ENCODE measurements around the gene ZNF892. TPM values are rescaled to one million over a fixed set of nuclear protein-coding genes. Genes with fewer than 3 reads are reported as not detected.
"Not testable (repeated sequence)": the region's sequence is repeated elsewhere in the genome, so short reads cannot be mapped to it uniquely, and the experiment has no call there.

The ZNF892 gene
- 1 to 10 TPM; 1.8 to 1.9 TPM for total RNA-seq
- long read RNA-seq = 0 reads

DNA sequence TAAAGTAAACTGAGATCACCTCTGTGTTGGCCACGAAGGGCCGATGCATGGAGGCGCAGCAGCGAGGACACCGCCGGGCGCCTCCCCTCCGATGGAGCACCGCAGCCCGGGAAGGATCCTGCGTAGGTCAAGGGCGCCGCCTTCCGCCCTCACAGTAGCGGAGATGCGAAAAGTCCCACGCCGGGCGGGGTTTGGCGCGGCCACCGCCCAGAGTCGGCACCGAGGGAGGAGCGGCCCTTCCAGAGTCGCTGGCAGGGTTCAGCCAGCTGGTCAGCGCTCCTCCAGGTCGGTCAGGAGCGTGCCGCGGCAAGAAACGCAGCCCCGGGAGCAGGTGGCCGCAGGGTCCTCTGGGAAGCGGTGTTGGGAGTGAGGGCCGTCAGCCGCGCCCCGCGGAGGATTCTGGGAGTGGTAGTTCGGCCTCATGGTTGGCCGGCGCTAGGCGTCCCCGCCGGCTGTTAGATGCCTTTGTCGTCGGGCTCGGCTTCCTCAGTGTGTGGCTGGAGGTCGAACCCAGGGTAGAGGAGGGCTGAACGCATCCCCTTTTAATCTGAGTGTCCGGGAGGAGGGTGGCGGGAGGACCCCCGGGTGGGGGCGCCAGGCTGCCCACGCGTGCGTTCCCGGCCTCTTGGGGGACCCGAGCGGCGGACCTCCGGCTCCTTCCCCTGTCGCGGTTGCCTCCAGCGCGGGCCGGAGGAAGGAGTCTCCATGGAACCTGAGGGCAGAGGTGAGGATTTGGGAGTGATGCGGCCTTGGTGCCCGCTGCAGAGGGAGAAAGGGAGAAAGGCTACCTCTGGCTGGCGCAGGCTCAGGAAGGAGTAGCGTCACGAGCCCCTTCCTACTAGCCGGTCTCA is at the start of gene ZNF892:
TSS of gene ZNF892 (plus strand) at position 411 of the 851 bp plus-strand sequence. CDS start at position 706, 295 bp downstream.
- intact Hi-C loops (cut with DNase I, micrococcal nuclease) = no loop called here
- peak; percentile 97 for ATAC-seq
- peak; percentile 91 to 94 for DNase-seq

DNA sequence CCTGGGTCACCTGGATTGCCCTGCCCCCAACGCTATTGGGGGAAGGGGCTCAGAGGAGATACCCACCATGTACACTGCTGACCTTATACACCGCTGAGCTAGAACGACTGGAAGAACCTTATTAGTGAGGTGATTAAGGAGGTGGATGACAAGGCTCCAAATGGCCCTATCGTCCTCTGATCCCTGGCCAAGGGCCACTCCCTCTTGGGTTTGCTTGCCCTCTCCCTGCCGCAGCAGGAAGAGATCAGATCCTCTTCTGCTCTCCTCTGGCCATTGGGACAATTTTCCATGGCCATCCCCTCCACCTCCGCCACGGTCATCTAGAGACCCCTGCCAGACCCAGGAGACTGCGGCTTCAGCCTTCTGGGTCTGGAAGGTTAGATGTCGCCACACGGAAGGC is 48.9 kb upstream of the ZNF892 start:
- ATAC-seq (peak; percentile 60), DNase-seq (peak in 1 of 2 donors; percentile 34)
- intact Hi-C loops (cut with DNase I, micrococcal nuclease) = loop anchor here in 1 of 2 donors (5.0 kb wide), 1 partner anchor 36 kb away; the partner anchor contains the start of gene MRPS5

DNA sequence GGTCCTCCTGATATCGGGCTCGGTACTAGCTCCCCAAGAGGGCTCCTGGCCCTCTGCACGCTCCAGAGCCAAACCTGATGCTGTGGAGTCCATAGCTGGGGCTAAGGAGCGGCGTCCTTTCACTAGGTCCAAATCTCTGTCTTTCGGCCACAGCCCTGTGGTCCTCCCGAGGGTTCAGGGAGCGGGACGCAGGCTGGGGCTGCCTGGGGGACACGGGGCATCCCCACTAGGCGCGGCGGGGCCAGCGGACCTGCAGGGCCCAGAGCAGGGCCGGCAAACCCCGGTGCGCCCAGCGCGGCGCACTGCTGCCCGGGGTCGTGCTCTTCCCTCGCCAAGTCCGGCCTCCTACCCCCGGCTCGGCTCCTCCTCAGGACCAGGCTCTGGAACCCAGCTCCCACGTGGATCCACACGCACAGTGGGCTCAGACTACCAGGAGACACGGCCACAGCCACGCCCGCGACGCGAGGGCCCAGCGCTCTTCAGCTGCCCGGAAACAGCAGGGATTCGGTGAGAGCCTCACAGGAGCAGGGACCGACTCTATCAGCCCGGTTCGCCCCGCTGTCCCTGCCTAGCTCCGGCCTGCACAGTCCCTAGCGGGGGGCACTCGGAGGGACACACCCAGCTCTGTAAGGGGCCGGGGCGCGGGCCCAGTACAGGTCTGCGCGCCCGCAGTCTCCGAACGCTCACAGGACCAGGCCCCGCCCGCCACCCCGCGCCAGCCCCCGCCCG is 48.3 kb upstream of the ZNF892 start:
- intact Hi-C loops (cut with DNase I, micrococcal nuclease) = loop anchor here in 1 of 2 donors (5.0 kb wide), 1 partner anchor 37 kb away; the partner anchor contains the start of gene MRPS5
- ATAC-seq (peak; percentile 67), DNase-seq (peak; percentile 55 to 60)

DNA sequence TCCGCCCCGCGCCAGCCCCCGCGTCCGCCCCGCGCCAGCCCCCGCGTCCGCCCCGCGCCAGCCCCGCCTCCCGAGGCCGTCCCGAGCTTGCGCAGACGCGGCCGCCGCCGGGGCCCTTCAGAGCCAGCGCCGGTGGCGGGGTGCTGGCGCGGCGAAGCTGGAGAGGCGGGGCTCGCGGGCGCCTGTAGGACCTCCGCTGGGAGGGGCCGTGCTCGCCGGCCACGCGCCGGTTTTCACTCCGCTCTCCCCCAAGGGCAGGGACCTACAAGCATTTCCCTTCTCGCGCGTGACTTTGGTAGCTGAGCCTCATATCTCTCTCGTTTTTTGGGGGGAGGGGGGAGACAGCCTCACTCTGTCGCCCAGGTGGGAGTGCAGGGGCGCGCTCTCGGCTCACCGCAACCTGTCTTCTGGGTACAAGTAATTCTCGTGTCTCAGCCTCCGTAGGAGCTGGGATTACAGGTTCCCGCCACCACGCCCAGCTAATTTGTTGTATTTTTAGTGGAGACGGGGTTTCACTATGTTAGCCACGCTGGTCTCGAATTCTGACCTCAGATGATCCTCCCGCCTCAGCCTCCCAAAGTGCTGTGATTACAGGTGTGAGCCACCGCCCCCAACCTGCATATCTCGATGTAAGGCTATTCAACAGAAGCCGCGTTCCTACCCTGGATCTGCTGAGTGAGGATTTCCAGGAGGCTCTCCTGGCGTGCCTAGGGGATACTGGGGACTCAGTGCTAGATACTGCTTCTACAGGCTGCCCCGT is 47.5 kb upstream of the ZNF892 start, which contains the start of gene ZNF514:
TSS of gene ZNF514 (minus strand) at position 159 of the 760 bp plus-strand sequence. CDS start 6,595 bp downstream, outside the sequence.
- DNase-seq (peak; percentile 78 to 87), ATAC-seq (peak; percentile 87)
- intact Hi-C loops (cut with DNase I, micrococcal nuclease) = loop anchor here in 1 of 2 donors (5.0 kb wide), 1 partner anchor 38 kb away; the partner anchor contains the start of gene MRPS5

DNA sequence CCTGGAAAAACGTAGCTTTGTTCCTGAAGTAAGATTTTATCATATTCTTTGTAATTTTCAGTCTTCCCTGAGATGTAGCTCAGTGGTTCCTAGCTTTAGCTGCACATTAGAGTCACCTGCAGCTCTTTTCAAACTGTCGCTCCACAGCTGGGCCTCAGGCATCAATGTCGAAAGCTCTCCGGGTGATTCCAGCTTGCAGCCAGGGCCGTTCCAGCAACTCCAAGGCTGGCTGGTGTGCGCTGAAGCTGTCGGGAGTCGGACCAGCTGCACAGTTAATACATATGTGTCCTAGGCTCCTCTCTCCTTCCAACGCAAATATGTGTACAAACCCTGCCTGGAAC is 42.3 kb upstream of the ZNF892 start:
- intact Hi-C loops (cut with DNase I, micrococcal nuclease) = no loop called here
- ATAC-seq (peak; percentile 39), DNase-seq (no peak)

DNA sequence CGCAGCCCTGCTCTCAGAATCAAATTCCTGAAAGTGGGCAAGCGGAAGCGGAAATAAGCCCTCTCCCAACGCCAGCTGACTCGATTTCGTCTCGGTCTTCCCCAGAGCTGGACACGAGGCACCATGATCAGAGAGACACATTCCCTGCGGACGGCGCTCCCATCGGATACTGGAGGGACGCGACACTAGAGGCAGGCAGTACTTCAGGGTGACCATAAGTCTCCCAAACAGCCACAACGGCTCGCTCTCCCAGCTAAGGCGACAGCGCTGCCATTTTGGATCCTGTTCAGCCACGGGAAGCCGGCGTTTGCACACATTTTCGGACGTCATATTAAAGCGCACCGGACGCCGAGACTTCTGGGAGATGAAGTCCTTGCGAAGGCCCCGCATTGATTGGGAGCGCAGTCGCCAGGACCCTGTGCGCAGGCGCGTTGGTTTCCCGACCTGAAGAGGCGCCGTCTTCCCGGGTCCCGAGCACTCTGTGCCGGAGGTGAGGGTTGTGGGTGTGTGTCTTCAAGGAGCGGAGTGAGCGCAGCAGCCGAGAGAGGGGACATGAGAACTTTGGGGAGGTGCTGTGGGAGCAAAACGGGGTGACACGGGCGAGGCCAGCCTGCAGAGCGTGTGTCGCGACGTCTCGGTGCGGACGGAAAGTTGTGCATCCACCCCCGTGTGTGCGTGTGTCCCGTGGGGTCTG is 41.8 kb upstream of the ZNF892 start, which contains the start of gene ZNF2:
TSS of gene ZNF2 (plus strand) at position 439 of the 694 bp plus-strand sequence. CDS start 10,418 bp downstream, outside the sequence.
- ATAC-seq (peak; percentile 97), DNase-seq (peak; percentile 98 to 99)
- intact Hi-C loops (cut with DNase I, micrococcal nuclease) = no loop called here

DNA sequence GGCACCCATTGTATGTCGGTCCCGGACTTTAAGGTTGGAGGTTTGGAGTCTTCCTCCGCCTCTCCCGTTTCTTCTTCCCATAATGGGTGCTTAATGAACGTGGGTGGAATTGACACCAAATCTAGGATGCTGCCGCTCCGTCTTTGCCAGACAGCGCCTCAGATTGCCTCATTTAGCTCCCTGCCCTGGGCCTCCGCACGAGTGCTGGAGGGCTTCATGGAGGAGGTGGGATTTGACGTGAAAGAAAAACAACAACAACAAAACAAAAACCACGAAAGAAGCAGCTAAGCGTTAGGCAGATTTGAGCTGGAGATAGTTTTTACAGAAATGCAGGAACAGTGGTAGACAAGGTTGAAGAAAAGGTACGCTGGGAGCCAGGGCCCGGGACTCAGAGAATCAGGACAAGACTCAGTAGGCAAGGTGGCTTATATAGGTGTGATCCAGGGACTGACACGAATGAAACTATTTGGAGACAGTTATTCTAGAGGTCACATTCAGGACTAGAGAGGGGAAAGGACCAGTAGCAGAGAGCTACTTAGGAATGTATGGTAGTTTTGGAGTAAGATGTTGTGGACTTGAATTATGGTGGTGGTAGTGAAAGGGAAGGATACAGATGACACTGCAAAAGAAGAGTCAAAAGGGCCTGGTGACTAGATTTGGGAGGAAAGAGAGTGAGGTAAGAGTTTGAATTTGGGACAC is 41.1 kb upstream of the ZNF892 start:
- peak; percentile 23 for ATAC-seq

DNA sequence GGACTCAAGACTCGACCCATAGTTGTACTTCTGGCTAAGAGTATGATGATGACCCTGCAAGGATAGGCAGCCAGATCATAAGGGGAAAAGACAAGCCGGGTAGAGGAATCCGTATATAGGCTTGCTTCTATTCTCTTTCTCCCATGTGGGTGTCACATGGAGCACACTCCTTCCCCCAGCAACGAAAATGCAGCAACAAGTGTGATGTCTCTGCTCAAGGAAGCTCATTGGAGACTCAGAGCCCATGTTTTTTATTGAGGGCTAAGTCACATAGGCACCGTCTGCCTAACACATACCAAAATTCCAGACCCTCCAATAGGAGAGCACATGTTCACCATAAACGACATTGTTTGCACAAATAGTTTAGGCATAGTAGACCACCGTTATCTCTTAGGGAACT is 35.4 kb upstream of the ZNF892 start:
- intact Hi-C loops (cut with DNase I, micrococcal nuclease) = no loop called here
- DNase-seq = no peak
- no peak for ATAC-seq

More for the DNA sequence above, 41.1 kb upstream of the ZNF892 start:
- no peak for DNase-seq
- intact Hi-C loops (cut with DNase I, micrococcal nuclease) = no loop called here

DNA sequence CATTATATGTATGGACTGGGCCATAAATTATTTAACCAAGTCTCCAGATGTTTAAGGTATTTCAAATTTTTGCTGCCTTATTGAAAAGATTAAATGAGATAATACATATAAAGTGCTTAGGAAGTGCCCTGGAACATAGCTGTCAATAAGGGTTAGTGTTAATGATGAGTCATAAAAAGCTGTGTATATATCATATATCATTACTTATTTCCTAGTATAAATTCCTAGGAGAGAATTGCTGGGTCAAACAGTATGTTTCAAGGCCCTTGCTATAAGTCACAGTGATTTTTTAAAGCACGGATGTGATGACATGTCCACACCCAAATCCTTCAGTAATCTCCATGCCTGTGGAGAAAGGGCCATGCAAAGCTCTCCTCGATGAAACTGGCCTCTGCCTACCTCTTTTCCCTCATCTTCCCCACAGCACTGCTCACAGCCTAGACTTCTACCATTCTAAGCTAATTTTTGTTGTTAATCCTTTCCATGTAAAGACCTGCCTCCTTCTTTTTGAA is 33.2 kb upstream of the ZNF892 start:
- DNase-seq = no peak
- intact Hi-C loops (cut with DNase I, micrococcal nuclease) = no loop called here

DNA sequence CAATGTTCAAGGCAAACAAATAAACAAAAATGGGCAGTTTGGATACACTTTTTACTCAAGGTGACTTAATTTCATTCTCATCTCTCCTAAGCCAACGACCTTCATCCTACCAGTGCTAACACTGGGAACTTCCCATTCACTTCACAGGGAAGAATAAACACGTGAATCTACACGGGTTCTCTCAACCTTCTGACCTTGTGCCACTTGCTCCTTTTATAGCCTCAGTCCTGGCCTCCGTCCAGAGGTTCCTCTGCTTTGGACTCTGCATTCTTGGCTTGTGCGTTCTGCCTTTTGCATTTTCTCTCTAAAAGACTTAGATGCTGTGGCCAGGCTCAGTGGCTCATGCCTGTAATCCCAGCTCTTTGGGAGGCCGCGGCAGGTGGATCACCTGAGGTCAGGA is 27.9 kb upstream of the ZNF892 start:
- intact Hi-C loops (cut with DNase I, micrococcal nuclease) = no loop called here
- peak; percentile 79 for ATAC-seq
- DNase-seq = peak in 1 of 2 donors; percentile 28

More for the DNA sequence above, 33.2 kb upstream of the ZNF892 start:
- ATAC-seq = no peak

DNA sequence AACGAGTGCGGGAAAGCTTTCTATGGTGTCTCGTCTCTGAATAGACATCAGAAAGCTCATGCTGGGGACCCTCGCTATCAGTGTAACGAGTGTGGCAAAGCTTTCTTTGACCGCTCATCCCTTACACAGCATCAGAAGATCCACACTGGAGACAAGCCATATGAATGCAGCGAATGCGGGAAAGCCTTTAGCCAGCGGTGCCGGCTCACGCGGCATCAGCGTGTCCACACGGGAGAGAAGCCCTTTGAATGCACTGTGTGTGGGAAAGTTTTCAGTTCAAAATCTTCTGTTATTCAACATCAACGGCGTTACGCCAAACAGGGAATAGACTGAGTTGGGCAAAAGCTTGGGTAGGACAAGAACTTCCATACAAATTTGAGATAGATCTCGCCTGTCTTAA is 25.5 kb upstream of the ZNF892 start:
- DNase-seq (no peak), ATAC-seq (no peak)
- intact Hi-C loops (cut with DNase I, micrococcal nuclease) = no loop called here

DNA sequence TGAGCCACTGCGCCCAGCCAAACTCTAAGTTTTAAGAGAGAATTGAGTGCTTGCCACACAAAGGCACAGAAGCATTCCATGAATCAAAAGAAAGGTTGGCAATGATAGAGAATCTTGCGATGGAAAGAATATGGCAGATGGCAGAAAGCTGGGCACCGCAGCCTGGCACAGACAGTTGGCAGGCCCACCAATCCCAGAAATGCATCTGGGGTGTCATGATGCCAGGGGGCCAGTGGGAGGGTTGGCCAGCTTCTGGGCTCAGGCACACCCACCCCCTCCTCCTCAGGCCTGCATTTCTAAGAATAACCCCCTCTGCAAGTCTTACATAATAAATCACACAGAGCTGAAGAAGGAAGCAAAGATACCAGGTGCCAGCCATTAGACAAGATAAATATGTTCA is 22.1 kb upstream of the ZNF892 start:
- intact Hi-C loops (cut with DNase I, micrococcal nuclease) = no loop called here
- no peak for ATAC-seq
- no peak for DNase-seq

DNA sequence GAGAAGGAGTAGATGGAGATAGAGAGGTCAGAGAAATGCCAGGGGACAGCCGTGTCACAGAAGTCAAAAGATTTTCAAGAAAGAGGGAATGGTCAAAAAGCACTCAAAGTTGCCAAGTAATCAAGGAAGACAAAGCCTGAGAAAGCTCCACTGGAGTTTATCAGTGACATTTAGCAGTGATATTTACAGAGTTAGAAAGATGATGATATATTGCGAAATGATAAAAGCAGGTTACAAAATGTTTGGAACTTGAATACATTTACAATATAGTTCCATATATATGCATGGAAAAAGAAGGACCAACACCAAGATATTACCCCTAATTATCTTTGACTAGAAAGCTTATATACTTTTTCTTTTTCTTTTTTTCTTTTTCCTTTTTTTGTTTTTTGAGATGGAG is 21.3 kb upstream of the ZNF892 start:
- DNase-seq (no peak), ATAC-seq (no peak)
- intact Hi-C loops (cut with DNase I, micrococcal nuclease) = no loop called here

DNA sequence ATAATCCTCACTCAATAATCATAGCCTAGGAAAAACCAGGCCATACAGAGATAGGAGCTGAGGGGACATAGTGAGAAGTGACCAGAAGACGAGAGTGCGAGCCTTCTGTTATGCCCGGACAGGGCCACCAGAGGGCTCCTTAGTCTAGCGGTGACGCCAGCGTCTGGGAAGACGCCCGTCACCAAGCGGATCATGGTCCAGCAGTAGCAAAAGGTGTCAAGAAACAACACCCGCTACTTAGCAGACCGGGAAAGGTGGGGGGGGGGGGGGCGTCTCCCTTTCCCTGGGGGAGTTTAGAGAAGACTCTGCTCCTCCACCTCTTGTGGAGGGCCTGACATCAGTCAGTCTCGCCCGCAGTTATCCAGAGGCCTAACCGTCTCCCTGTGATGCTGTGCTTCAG is 14.4 kb upstream of the ZNF892 start:
- intact Hi-C loops (cut with DNase I, micrococcal nuclease); ATAC-seq: not testable (repeated sequence)
- peak; percentile 44 to 68 for DNase-seq

DNA sequence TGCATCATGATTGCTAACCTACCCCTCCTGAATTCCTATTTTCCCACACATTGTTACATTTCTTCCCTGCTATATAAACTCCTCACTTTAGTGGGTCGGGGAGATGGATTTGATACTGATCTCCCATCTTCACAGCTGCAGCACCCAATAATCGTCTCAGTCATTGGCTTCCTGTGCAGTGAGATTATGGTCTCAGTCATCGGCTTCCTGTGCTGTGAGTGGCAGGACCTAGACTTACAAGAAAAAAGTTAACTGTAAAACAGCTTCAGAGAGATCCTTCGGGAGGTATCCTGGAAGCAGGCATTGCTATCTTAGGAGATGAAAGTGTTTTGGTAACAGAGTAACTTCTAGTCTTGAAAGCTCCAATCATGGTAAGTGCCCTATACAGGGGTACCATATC is 3.4 kb upstream of the ZNF892 start:
- DNase-seq (no peak), ATAC-seq (no peak)
- intact Hi-C loops (cut with DNase I, micrococcal nuclease) = no loop called here

DNA sequence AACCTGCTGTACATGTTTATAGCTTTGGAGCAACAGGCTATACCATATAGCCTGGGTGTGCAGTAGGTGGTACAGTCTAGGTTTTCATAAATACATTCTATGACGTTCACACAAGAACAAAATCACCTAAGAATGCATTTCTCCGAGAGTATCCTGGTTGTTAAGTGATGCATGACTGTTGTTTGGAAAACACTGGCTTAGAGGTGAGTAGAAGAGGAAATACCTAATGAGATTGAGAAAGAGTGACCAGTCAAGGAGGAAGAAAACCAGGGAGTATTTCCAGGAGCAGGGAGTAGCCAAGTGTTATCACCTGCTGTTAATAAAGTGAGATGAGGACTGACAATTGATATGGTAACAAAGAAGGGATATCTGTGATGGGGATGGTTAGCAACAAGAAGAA is 2.9 kb upstream of the ZNF892 start:
- intact Hi-C loops (cut with DNase I, micrococcal nuclease) = no loop called here
- no peak for DNase-seq
- ATAC-seq = no peak

DNA sequence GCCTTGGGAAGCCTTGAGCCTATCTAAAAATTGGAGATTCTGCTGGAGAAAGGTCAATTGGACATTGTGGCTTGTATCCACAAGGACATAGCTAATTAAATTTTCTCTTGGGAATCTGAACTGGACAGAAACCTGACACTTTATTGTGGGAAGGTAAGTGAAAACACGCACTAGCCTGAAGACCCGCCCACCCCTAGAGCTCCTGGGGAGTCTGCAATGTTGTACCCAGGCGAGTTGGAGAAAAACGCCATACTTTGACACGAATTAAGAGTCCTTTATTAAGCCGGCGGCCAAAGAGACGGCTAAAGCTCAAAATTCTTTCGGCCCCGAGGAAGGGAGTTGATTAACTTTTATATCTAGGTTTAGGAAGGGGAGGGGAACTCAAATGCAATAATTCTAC is 1.2 kb upstream of the ZNF892 start:
- DNase-seq = no peak
- intact Hi-C loops (cut with DNase I, micrococcal nuclease) = no loop called here
- no peak for ATAC-seq

All from left colon (tissue), 2 donors.